Caco-2 (cell line): ENCODE data around the gene AMOTL1. TPM values are rescaled to one million over a fixed set of nuclear protein-coding genes. Genes with fewer than 3 reads are reported as not detected.

Experiments
- BruUV-seq: library from RNA; stranded (reverse); fragments of 400-500 nt; replicated peaks from 2 replicates; lab custom pipeline; 2021; lab: Mats Ljungman, UMichigan
- CTCF ChIA-PET: fragments of 300-600 bp; sonication (Branson Sonifier 250); formaldehyde crosslinking; loops from one replicate; lab custom pipeline; 2022; ENCODE audit warnings: antibody characterized with exemption; lab: Charles Lee
- POLR2A ChIA-PET: fragments of 300-600 bp; sonication (Branson Sonifier 250); formaldehyde crosslinking; loops from one replicate; lab custom pipeline; 2022; ENCODE audit warnings: antibody characterized with exemption; lab: Charles Lee
- DNase-seq, 2 experiments: peaks; one replicate each; pipeline versions ENCODE4 v3.0.0 to v3.0.0-alpha.2; 2020 to 2022
- H3K27me3 ChIP-seq: replicated peaks from 2 replicates; pipeline ENCODE4 v1.6.0; 2011; ENCODE audit warnings: low read length; ENCODE audit not compliant: control insufficient read depth, insufficient read depth
- H3K36me3 ChIP-seq: 2 replicates; pipeline ENCODE4 v1.5.1; 2011; ENCODE audit warnings: low read length; ENCODE audit not compliant: control insufficient read depth, insufficient read depth
- H3K4me1 ChIP-seq: fragments of 250-450 bp; sonication (Bioruptor Pico); 2 replicates; pipeline ENCODE4 v1.5.1; 2020; ENCODE audit warnings: mild to moderate bottlenecking
- H3K4me3 ChIP-seq: 2 replicates; pipeline ENCODE4 v1.5.1; 2011; ENCODE audit warnings: low read depth, mild to moderate bottlenecking, control low read depth, low read length
- H3K9me3 ChIP-seq: fragments of 250-450 bp; sonication (Bioruptor Pico); 2 replicates; pipeline ENCODE4 v1.5.1; 2020; ENCODE audit warnings: mild to moderate bottlenecking, moderate library complexity
- H3K27ac Mint-ChIP-seq: one replicate; pipeline ENCODE4 v1.8.0; 2022; ENCODE audit warnings: mixed read lengths; ENCODE audit not compliant: unreplicated experiment
- H3K27me3 Mint-ChIP-seq: one replicate; pipeline ENCODE4 v1.8.0; 2022; ENCODE audit warnings: mixed read lengths; ENCODE audit not compliant: insufficient read depth, unreplicated experiment
- H3K36me3 Mint-ChIP-seq: one replicate; pipeline ENCODE4 v1.8.0; 2022; ENCODE audit warnings: mild to moderate bottlenecking, mixed read lengths; ENCODE audit not compliant: insufficient read depth, unreplicated experiment
- H3K4me1 Mint-ChIP-seq: one replicate; pipeline ENCODE4 v1.8.0; 2022; ENCODE audit warnings: low read depth, mixed read lengths; ENCODE audit not compliant: unreplicated experiment
- H3K4me3 Mint-ChIP-seq: one replicate; pipeline ENCODE4 v1.8.0; 2022; ENCODE audit warnings: mild to moderate bottlenecking, moderate library complexity, mixed read lengths; ENCODE audit not compliant: unreplicated experiment
- H3K9me3 Mint-ChIP-seq: one replicate; pipeline ENCODE4 v1.8.0; 2022; ENCODE audit warnings: mixed read lengths; ENCODE audit not compliant: unreplicated experiment
- CTCF ChIP-seq, 2 experiments: fragments of 200-600 bp in 1 of 2; IDR thresholded peaks; 1 replicate in 1 of 2; 2 replicates in 1 of 2; pipeline versions ENCODE4 v1.5.1 to v1.8.0; 2011 to 2022; ENCODE audit warnings: antibody characterized with exemption in 1 of 2, control low read depth in 1 of 2, inconsistent platforms in 1 of 2, low read depth in 1 of 2, low read length in 1 of 2, mild to moderate bottlenecking in 1 of 2, moderate library complexity in 1 of 2; ENCODE audit not compliant: insufficient read depth in 1 of 2, severe bottlenecking in 1 of 2, unreplicated experiment in 1 of 2
- intact Hi-C: fragments of 100-400 bp; cut with micrococcal nuclease; formaldehyde crosslinking; loops from one replicate; pipeline ENCODE4 v1.10.0; 2022; ENCODE audit not compliant: unreplicated experiment
- total RNA-seq: library from RNA; stranded (reverse); gene quantifications from 2 replicates; pipeline ENCODE4 v1.2.3, GENCODE V29; 2022

The AMOTL1 gene
- total RNA-seq, 1 experiment from 2014 or later: 60.8 TPM

- POLR2A ChIA-PET: interaction anchor here (0.7 kb wide), 1 partner anchor 32 kb away, joined by 3 read pairs; no protein-coding TSS in a partner anchor
- Mint-ChIP-seq H3K4me3 (no peak overlapping the region), H3K9me3 (no peaks in the 10 kb centered on the region), H3K36me3 (peaks cover 90% of the 10 kb centered on the region), H3K27ac (peak overlapping the region; percentile 19), H3K27me3 (no peaks in the 10 kb centered on the region), H3K4me1 (peaks cover 19% of the 10 kb centered on the region)
- CTCF ChIA-PET: no interaction called here
- no peaks in the 10 kb centered on the region for H3K27me3 ChIP-seq
- no peak for TF ChIP-seq CTCF (IDR thresholded peaks at IDR 0.05; ENCODE audit: insufficient read depth in 1 of 2, low read depth in 1 of 2, low read length in 1 of 2, severe bottlenecking in 1 of 2, unreplicated experiment in 1 of 2)
- H3K4me1 ChIP-seq: peaks cover 23% of the 10 kb centered on the region
- H3K36me3 ChIP-seq: peaks cover 10% of the 10 kb centered on the region
- DNase-seq: no peak
- intact Hi-C loops: no loop called here
- no peak overlapping the region for H3K4me3 ChIP-seq
- no TSS peak for BruUV-seq
- H3K9me3 ChIP-seq: no peaks in the 10 kb centered on the region
Measured at GRCh38 chr11:94864506-94865045, 96.4 kb downstream of the AMOTL1 start.

GRCh38 chr11:94866231-94866822 is 98.2 kb downstream of the AMOTL1 start:
- peaks cover 15% of the 10 kb centered on the region for H3K4me1 Mint-ChIP-seq
- H3K9me3 Mint-ChIP-seq: no peaks in the 10 kb centered on the region
- ChIA-PET POLR2A (no interaction called here), CTCF (no interaction called here)
- DNase-seq: no peak
- H3K27me3 Mint-ChIP-seq: no peaks in the 10 kb centered on the region
- H3K27me3 ChIP-seq: no peaks in the 10 kb centered on the region
- peaks cover 16% of the 10 kb centered on the region for H3K4me1 ChIP-seq
- H3K36me3 Mint-ChIP-seq: peaks cover 82% of the 10 kb centered on the region
- no peak for TF ChIP-seq CTCF (IDR thresholded peaks at IDR 0.05; ENCODE audit: insufficient read depth in 1 of 2, low read depth in 1 of 2, low read length in 1 of 2, severe bottlenecking in 1 of 2, unreplicated experiment in 1 of 2)
- H3K9me3 ChIP-seq: no peaks in the 10 kb centered on the region
- H3K36me3 ChIP-seq: peaks cover 10% of the 10 kb centered on the region
- no peak overlapping the region for H3K4me3 ChIP-seq
- no peak overlapping the region for H3K4me3 Mint-ChIP-seq
- no peak overlapping the region for H3K27ac Mint-ChIP-seq
- intact Hi-C loops: no loop called here
- BruUV-seq: no TSS peak

- Mint-ChIP-seq H3K9me3 (no peaks in the 10 kb centered on the region), H3K4me1 (peaks cover 8% of the 10 kb centered on the region), H3K4me3 (no peak overlapping the region), H3K27me3 (no peaks in the 10 kb centered on the region), H3K27ac (no peak overlapping the region), H3K36me3 (peaks cover 83% of the 10 kb centered on the region)
- H3K4me1 ChIP-seq: peaks cover 14% of the 10 kb centered on the region
- no peaks in the 10 kb centered on the region for H3K9me3 ChIP-seq
- TF ChIP-seq CTCF (IDR thresholded peaks at IDR 0.05; ENCODE audit: insufficient read depth in 1 of 2, low read depth in 1 of 2, low read length in 1 of 2, severe bottlenecking in 1 of 2, unreplicated experiment in 1 of 2): no peak
- DNase-seq: no peak
- POLR2A ChIA-PET: no interaction called here
- H3K36me3 ChIP-seq: peaks cover 10% of the 10 kb centered on the region
- no TSS peak for BruUV-seq
- CTCF ChIA-PET: no interaction called here
- intact Hi-C loops: no loop called here
- no peaks in the 10 kb centered on the region for H3K27me3 ChIP-seq
- H3K4me3 ChIP-seq: no peak overlapping the region
Measured at GRCh38 chr11:94866936-94867795, 99.0 kb downstream of the AMOTL1 start.
